Glutamatergic neuron (in vitro differentiated cells): ENCODE results near the gene ESD. TPM values are rescaled to one million over a fixed set of nuclear protein-coding genes. Genes with fewer than 3 reads are reported as not detected.

ENCODE experiments used
- DNase-seq: peaks from one replicate; pipeline ENCODE4 v3.0.0; 2022
- H3K27ac Mint-ChIP-seq: one replicate; pipeline ENCODE4 v1.8.0; 2020; ENCODE audit warnings: mild to moderate bottlenecking, mixed read lengths, inconsistent platforms; ENCODE audit not compliant: unreplicated experiment
- H3K27me3 Mint-ChIP-seq: one replicate; pipeline ENCODE4 v1.8.0; 2020; ENCODE audit warnings: mild to moderate bottlenecking, moderate library complexity, mixed read lengths, inconsistent platforms; ENCODE audit not compliant: unreplicated experiment
- H3K36me3 Mint-ChIP-seq: one replicate; pipeline ENCODE4 v1.8.0; 2020; ENCODE audit warnings: mild to moderate bottlenecking, mixed read lengths, inconsistent platforms; ENCODE audit not compliant: unreplicated experiment
- H3K4me1 Mint-ChIP-seq: one replicate; pipeline ENCODE4 v1.8.0; 2020; ENCODE audit warnings: mild to moderate bottlenecking, low read depth, mixed read lengths, inconsistent platforms; ENCODE audit not compliant: unreplicated experiment
- H3K4me3 Mint-ChIP-seq: one replicate; pipeline ENCODE4 v1.8.0; 2020; ENCODE audit warnings: mild to moderate bottlenecking, mixed read lengths, inconsistent platforms; ENCODE audit not compliant: unreplicated experiment
- H3K9me3 Mint-ChIP-seq: one replicate; pipeline ENCODE4 v1.8.0; 2020; ENCODE audit warnings: mild to moderate bottlenecking, moderate library complexity, mixed read lengths, inconsistent platforms; ENCODE audit not compliant: unreplicated experiment
- total RNA-seq: library from RNA; stranded (reverse); fragmentation: NEBNext Ultra II Directional; extraction: Animal tissue kit (Norgen Biotek cat#: 25700); gene quantifications from one replicate; pipeline ENCODE4 v1.2.1, GENCODE V29; 2021; ENCODE audit not compliant: unreplicated experiment
- TF ChIP-seq, protein P1 (sequence below): fragments of 200-600 bp; sonication (generic); IDR thresholded peaks from one replicate; pipeline ENCODE4 v1.5.0; 2021; ENCODE audit not compliant: partially characterized antibody, unreplicated experiment

The ESD gene
- total RNA-seq, 1 donor from 2014 or later, result 90.4 TPM

GRCh38 chr13:46748300-46748699 lies 48.7 kb downstream of the ESD start:
- no peak overlapping the region for H3K27ac Mint-ChIP-seq

GRCh38 chr13:46747031-46747820 lies 49.7 kb downstream of the ESD start:
- H3K4me1 Mint-ChIP-seq, result peaks cover 3% of the 10 kb centered on the region
- H3K9me3 Mint-ChIP-seq, result no peaks in the 10 kb centered on the region
- H3K27me3 Mint-ChIP-seq, result no peaks in the 10 kb centered on the region
- TF ChIP-seq, protein P1, sequence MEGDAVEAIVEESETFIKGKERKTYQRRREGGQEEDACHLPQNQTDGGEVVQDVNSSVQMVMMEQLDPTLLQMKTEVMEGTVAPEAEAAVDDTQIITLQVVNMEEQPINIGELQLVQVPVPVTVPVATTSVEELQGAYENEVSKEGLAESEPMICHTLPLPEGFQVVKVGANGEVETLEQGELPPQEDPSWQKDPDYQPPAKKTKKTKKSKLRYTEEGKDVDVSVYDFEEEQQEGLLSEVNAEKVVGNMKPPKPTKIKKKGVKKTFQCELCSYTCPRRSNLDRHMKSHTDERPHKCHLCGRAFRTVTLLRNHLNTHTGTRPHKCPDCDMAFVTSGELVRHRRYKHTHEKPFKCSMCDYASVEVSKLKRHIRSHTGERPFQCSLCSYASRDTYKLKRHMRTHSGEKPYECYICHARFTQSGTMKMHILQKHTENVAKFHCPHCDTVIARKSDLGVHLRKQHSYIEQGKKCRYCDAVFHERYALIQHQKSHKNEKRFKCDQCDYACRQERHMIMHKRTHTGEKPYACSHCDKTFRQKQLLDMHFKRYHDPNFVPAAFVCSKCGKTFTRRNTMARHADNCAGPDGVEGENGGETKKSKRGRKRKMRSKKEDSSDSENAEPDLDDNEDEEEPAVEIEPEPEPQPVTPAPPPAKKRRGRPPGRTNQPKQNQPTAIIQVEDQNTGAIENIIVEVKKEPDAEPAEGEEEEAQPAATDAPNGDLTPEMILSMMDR, result no peak
- DNase-seq, result no peak
- no peak overlapping the region for H3K4me3 Mint-ChIP-seq
- H3K27ac Mint-ChIP-seq, result no peak overlapping the region
- peaks cover 12% of the 10 kb centered on the region for H3K36me3 Mint-ChIP-seq

More at GRCh38 chr13:46748300-46748699, 48.7 kb downstream of the ESD start:
- DNase-seq, result no peak
- Mint-ChIP-seq H3K4me1 (peaks cover 3% of the 10 kb centered on the region), H3K9me3 (no peaks in the 10 kb centered on the region), H3K4me3 (no peak overlapping the region), H3K36me3 (peaks cover 12% of the 10 kb centered on the region), H3K27me3 (no peaks in the 10 kb centered on the region)
- TF ChIP-seq, protein P1, result no peak

DNA sequence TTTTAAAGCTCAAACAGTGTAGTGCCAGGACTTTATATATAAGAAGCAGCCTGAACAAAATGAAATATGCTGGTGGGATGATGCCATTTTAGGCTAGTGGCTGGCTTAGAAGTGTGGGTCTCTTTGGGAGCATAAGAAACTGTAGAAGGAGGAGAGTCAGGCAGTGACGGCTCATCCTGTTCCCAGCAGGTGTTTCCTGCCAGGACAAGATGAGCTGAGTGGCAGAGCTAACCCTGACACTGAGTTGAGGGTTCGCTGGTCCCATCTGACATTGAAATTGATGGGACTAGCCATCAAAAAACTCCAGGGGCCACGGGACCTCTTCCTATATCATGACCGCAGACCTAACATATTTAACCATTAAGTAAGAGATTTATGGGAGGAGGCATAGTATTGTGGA lies 51.3 kb downstream of the ESD start:
- Mint-ChIP-seq H3K27ac (no peak overlapping the region), H3K27me3 (no peaks in the 10 kb centered on the region), H3K4me1 (no peaks in the 10 kb centered on the region), H3K36me3 (peaks cover 12% of the 10 kb centered on the region), H3K4me3 (no peak overlapping the region), H3K9me3 (no peaks in the 10 kb centered on the region)
- TF ChIP-seq, protein P1, result no peak
- DNase-seq, result no peak

DNA sequence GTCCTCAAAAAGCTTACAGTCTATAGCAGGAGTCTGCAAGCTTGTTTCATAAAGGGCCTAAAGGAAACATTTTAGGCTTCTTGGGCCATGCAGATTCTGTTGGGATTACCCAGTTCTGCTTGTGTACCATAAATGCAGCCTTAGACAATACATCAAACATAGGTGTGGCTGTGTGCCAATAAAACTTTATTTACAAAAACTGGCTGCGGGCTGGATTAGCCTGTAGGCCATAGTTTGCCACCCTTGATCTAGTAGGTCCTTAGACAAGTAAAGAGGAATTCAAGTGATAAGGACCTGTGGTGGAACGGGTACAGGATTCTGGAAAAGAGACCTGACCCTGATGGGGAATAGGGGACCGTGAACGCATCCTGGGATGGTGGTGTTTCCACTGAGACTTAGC lies 51.9 kb downstream of the ESD start:
- H3K27me3 Mint-ChIP-seq, result no peaks in the 10 kb centered on the region
- H3K36me3 Mint-ChIP-seq, result peaks cover 12% of the 10 kb centered on the region
- no peak overlapping the region for H3K27ac Mint-ChIP-seq
- TF ChIP-seq, protein P1, result no peak
- no peak overlapping the region for H3K4me3 Mint-ChIP-seq
- DNase-seq, result no peak
- no peaks in the 10 kb centered on the region for H3K4me1 Mint-ChIP-seq
- no peaks in the 10 kb centered on the region for H3K9me3 Mint-ChIP-seq

GRCh38 chr13:46743191-46743590 lies 53.8 kb downstream of the ESD start:
- H3K36me3 Mint-ChIP-seq, result peaks cover 12% of the 10 kb centered on the region
- no peaks in the 10 kb centered on the region for H3K27me3 Mint-ChIP-seq
- no peak overlapping the region for H3K4me3 Mint-ChIP-seq
- DNase-seq, result no peak
- TF ChIP-seq, protein P1, result no peak
- H3K9me3 Mint-ChIP-seq, result no peaks in the 10 kb centered on the region
- H3K4me1 Mint-ChIP-seq, result peaks cover 9% of the 10 kb centered on the region
- no peak overlapping the region for H3K27ac Mint-ChIP-seq
